K562 (cell line): ENCODE data around the gene RNF128. TPM values are rescaled to one million over a fixed set of nuclear protein-coding genes. Genes with fewer than 3 reads are reported as not detected.

ENCODE experiments used
- ATAC-seq: fragments of 200-7000 bp; cut with Tn5 transposase; 3 replicates; pipeline ENCODE4 v1.9.1; 2020; ENCODE audit warnings: moderate library complexity
- BruUV-seq: library from RNA; stranded (reverse); fragments of 400-500 nt; replicated peaks from 2 replicates; lab custom pipeline; 2021; lab: Mats Ljungman, UMichigan
- CTCF ChIA-PET: fragments of 300-600 bp; formaldehyde crosslinking; extraction: SDS; loops from one replicate; lab custom pipeline; 2021; ENCODE audit warnings: low intra/inter-chr PET ratio; lab: Yijun Ruan, JAX
- POLR2A ChIA-PET: fragments of 300-600, 350-650 bp; sonication (Branson Sonifier 250); formaldehyde crosslinking; extraction: SDS; loops from one replicate; lab custom pipeline; 2021; ENCODE audit warnings: antibody characterized with exemption, inconsistent platforms; lab: Yijun Ruan, JAX
- DNase-seq, 4 experiments: peaks; one replicate each; pipeline versions ENCODE4 v3.0.0 to v3.0.0-alpha.2; 2011 to 2018; ENCODE audit warnings: low spot score in 3 of 4, mixed read lengths in 3 of 4; ENCODE audit errors: extremely low read depth in 1 of 4
- FAIRE-seq: peaks from 2 replicates; lab custom pipeline; 2011; peaks lifted over from hg19 to GRCh38; lab: Jason Lieb, UNC
- H2AFZ ChIP-seq: 2 replicates; pipeline ENCODE4 v1.6.0; 2011; ENCODE audit warnings: low read depth, low read length, control low read depth, inconsistent platforms
- H3K27ac ChIP-seq: fragments of 200-600 bp; 3 replicates; pipeline ENCODE4 v1.8.0; 2011; ENCODE audit warnings: low read depth, mild to moderate bottlenecking, control low read depth, inconsistent platforms, low read length, moderate library complexity, mixed read lengths; ENCODE audit errors: extremely low read depth
- H3K27me3 ChIP-seq, 2 experiments: fragments of 300-600 bp in 1 of 2; 2 replicates in 1 of 2; 3 replicates in 1 of 2; pipeline versions ENCODE4 v1.6.0 to v1.8.0; 2011; ENCODE audit warnings: inconsistent platforms in 2 of 2, low read length in 2 of 2, mild to moderate bottlenecking in 1 of 2, mixed read lengths in 1 of 2, moderate library complexity in 1 of 2; ENCODE audit not compliant: control insufficient read depth in 2 of 2, insufficient read depth in 2 of 2
- H3K36me3 ChIP-seq: fragments of 300-600 bp; 3 replicates; pipeline ENCODE4 v1.8.0; 2011; ENCODE audit warnings: mild to moderate bottlenecking, low read length, inconsistent platforms; ENCODE audit not compliant: control insufficient read depth, insufficient read depth
- H3K4me1 ChIP-seq, 2 experiments: fragments of 200-600 bp in 1 of 2; replicated peaks in 1 of 2; 2 replicates in 1 of 2; 3 replicates in 1 of 2; pipeline versions ENCODE4 v1.5.1 to v1.8.0; 2011; ENCODE audit warnings: inconsistent platforms in 2 of 2, low read length in 2 of 2, mild to moderate bottlenecking in 1 of 2, mixed read lengths in 1 of 2, moderate library complexity in 1 of 2; ENCODE audit not compliant: control insufficient read depth in 2 of 2, insufficient read depth in 2 of 2
- H3K4me2 ChIP-seq: 2 replicates; pipeline ENCODE4 v1.6.1; 2011; ENCODE audit warnings: low read length, control low read depth, inconsistent platforms, mixed read lengths; ENCODE audit not compliant: insufficient read depth
- H3K4me3 ChIP-seq: fragments of 200-600 bp; sonication (generic), shearing (Covaris generic); 2 replicates; pipeline ENCODE4 v1.5.1; 2016; ENCODE audit warnings: control low read depth, inconsistent platforms
- H3K79me2 ChIP-seq: fragments of 200-600 bp; 3 replicates; pipeline ENCODE4 v1.8.0; 2011; ENCODE audit warnings: low read length, inconsistent platforms; ENCODE audit not compliant: control insufficient read depth, insufficient read depth
- H3K9ac ChIP-seq, 2 experiments: 2 replicates each; pipeline versions ENCODE4 v1.6.0 to v1.6.1; 2011; ENCODE audit warnings: low read depth in 2 of 2, low read length in 2 of 2, control low read depth in 1 of 2, inconsistent platforms in 1 of 2, mild to moderate bottlenecking in 1 of 2, mixed read lengths in 1 of 2; ENCODE audit not compliant: insufficient read depth in 1 of 2
- H3K9me1 ChIP-seq: one replicate; pipeline ENCODE4 v1.6.0; 2011; ENCODE audit warnings: inconsistent platforms, mild to moderate bottlenecking, low read length, moderate library complexity; ENCODE audit not compliant: control insufficient read depth, insufficient read depth
- H3K9me3 ChIP-seq: replicated peaks from 2 replicates; pipeline ENCODE4 v1.5.1; 2011; ENCODE audit warnings: low read depth, low read length, inconsistent platforms; ENCODE audit not compliant: control insufficient read depth, insufficient read depth
- H4K20me1 ChIP-seq: replicated peaks from 2 replicates; pipeline ENCODE4 v1.6.1; 2011; ENCODE audit warnings: low read length, inconsistent platforms, mixed read lengths; ENCODE audit not compliant: control insufficient read depth, insufficient read depth
- CBFA2T2 ChIP-seq: fragments of 450-650 bp; conservative IDR thresholded peaks from 2 replicates; pipeline ENCODE4 v1.6.1; 2017; ENCODE audit warnings: mild to moderate bottlenecking
- L3MBTL2 ChIP-seq: fragments of 450-650 bp; IDR thresholded peaks from 2 replicates; pipeline ENCODE4 v1.6.1; 2016; ENCODE audit warnings: mild to moderate bottlenecking, moderate library complexity
- PML ChIP-seq: IDR thresholded peaks from 2 replicates; pipeline ENCODE4 v1.6.1; 2012; ENCODE audit warnings: low read length, inconsistent platforms
- SOX6 ChIP-seq: fragments of 450-650 bp; IDR thresholded peaks from 2 replicates; pipeline ENCODE4 v1.6.1; 2014; ENCODE audit warnings: mild to moderate bottlenecking
- TAF7 ChIP-seq: fragments of 450-650 bp; IDR thresholded peaks from 2 replicates; pipeline ENCODE4 v1.6.1; 2016; ENCODE audit warnings: missing genetic modification characterization, missing compliant biosample characterization
- WGBS: fragments of 100-300 bp; shearing (Covaris generic); methylation state at CpG from one replicate; pipeline ENCODE4 v1.1.6; 2016; ENCODE audit warnings: low coverage, mixed read lengths; ENCODE audit not compliant: insufficient coverage; ENCODE audit errors: missing lambda C conversion rate; 5-methylcytosine and 5-hydroxymethylcytosine counted together
- in situ Hi-C: fragments of 300-500 bp; cut with MboI; formaldehyde crosslinking; loops from 4 replicates; pipeline ENCODE4 v1.15.0; 2018; ENCODE audit warnings: inconsistent platforms, mixed read lengths
- intact Hi-C: fragments of 100-400 bp; cut with micrococcal nuclease; formaldehyde crosslinking; loops from 2 replicates; pipeline ENCODE4 v1.14.2; 2022
- polyA plus RNA-seq, 8 experiments: library from polyadenylated mRNA; depleted of rRNA in 4 of 8; stranded (reverse) in 5 of 8; unstranded in 3 of 8; fragments of >200 nt; fragmentation: Nextera tagmentation in 2 of 8; fragmentation: Illumina TruSeq in 1 of 8; extraction: Ambion mirVana in 2 of 8; extraction: Trizol in 1 of 8; gene quantifications; 2 replicates each; pipeline versions ENCODE4 v1.2.1 to v1.2.3, GENCODE V29; 2011 to 2014; ENCODE audit warnings: inconsistent platforms in 1 of 8, missing spikeins in 1 of 8
- total RNA-seq, 7 experiments: library from RNA; depleted of rRNA in 6 of 7; stranded (reverse); fragments of >200 nt in 6 of 7; fragmentation: Illumina TruSeq in 2 of 7; extraction: Trizol in 2 of 7; gene quantifications; 2 replicates each; pipeline versions ENCODE4 v1.2.1 to v1.2.3, GENCODE V29; 2011 to 2021; ENCODE audit warnings: low replicate concordance in 1 of 7
- TF ChIP-seq, protein P1 (sequence below): fragments of 250-450 bp; sonication (Bioruptor Pico); IDR thresholded peaks from 2 replicates; pipeline ENCODE4 v1.4.0; 2020

Gene RNF128
- total and polyA plus RNA-seq, 9 of the 15 experiments (the other 6 are each of a cell fraction or from before 2014, with no cell fraction given): 0.07 TPM; not detected in 8

GRCh38 chrX:106774981-106775380, 48.5 kb downstream of the RNF128 start (continued):
- no peak for TF ChIP-seq PML
- TF ChIP-seq, all 486 proteins: peak for 0

DNA sequence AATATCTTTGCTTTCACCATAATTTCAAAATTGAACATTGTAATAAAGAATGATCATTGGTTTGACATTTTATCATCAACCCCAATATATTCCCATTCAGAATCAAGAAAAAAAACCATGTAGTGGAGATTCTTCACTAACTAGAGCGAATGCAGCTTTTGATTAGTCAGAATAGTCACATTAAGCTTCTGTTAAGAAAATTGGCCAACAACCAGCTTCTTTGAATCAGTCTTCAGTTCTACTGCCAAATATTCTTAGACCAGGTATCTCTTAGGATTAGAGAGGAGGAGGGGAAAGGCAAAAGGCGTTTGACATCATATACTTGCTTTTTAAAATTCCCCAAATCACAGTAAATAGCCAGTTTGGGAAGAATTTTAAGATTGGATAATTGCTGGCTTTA, 53.8 kb downstream of the RNF128 start:
- in situ Hi-C loops: no loop called here
- TF ChIP-seq L3MBTL2: no peak
- no peak for TF ChIP-seq SOX6
- TF ChIP-seq TAF7: no peak
- TF ChIP-seq CBFA2T2: no peak
- TF ChIP-seq, protein P1, sequence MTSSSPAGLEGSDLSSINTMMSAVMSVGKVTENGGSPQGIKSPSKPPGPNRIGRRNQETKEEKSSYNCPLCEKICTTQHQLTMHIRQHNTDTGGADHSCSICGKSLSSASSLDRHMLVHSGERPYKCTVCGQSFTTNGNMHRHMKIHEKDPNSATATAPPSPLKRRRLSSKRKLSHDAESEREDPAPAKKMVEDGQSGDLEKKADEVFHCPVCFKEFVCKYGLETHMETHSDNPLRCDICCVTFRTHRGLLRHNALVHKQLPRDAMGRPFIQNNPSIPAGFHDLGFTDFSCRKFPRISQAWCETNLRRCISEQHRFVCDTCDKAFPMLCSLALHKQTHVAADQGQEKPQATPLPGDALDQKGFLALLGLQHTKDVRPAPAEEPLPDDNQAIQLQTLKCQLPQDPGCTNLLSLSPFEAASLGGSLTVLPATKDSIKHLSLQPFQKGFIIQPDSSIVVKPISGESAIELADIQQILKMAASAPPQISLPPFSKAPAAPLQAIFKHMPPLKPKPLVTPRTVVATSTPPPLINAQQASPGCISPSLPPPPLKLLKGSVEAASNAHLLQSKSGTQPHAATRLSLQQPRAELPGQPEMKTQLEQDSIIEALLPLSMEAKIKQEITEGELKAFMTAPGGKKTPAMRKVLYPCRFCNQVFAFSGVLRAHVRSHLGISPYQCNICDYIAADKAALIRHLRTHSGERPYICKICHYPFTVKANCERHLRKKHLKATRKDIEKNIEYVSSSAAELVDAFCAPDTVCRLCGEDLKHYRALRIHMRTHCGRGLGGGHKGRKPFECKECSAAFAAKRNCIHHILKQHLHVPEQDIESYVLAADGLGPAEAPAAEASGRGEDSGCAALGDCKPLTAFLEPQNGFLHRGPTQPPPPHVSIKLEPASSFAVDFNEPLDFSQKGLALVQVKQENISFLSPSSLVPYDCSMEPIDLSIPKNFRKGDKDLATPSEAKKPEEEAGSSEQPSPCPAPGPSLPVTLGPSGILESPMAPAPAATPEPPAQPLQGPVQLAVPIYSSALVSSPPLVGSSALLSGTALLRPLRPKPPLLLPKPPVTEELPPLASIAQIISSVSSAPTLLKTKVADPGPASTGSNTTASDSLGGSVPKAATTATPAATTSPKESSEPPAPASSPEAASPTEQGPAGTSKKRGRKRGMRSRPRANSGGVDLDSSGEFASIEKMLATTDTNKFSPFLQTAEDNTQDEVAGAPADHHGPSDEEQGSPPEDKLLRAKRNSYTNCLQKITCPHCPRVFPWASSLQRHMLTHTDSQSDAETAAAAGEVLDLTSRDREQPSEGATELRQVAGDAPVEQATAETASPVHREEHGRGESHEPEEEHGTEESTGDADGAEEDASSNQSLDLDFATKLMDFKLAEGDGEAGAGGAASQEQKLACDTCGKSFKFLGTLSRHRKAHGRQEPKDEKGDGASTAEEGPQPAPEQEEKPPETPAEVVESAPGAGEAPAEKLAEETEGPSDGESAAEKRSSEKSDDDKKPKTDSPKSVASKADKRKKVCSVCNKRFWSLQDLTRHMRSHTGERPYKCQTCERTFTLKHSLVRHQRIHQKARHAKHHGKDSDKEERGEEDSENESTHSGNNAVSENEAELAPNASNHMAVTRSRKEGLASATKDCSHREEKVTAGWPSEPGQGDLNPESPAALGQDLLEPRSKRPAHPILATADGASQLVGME: no peak
- TF ChIP-seq, all 486 proteins: peak for 0
- H3K4me3 ChIP-seq: no peak overlapping the region
- no peak for ATAC-seq
- DNase-seq: no peak
- H3K27me3 ChIP-seq: no peaks in the 10 kb centered on the region
- no peak overlapping the region for H3K27ac ChIP-seq
- BruUV-seq: no TSS peak
- H3K9me1 ChIP-seq: no peaks in the 10 kb centered on the region
- H2AFZ ChIP-seq: no peak overlapping the region
- no peaks in the 10 kb centered on the region for H3K4me1 ChIP-seq
- WGBS: 0% methylated on average over 1 of the region's 2 CpGs
- no peaks in the 10 kb centered on the region for H3K36me3 ChIP-seq
- intact Hi-C loops: no loop called here
- H3K9me3 ChIP-seq: no peaks in the 10 kb centered on the region
- no peaks in the 10 kb centered on the region for H4K20me1 ChIP-seq
- FAIRE-seq: no peak
- no peak overlapping the region for H3K9ac ChIP-seq
- no peaks in the 10 kb centered on the region for H3K79me2 ChIP-seq
- ChIA-PET CTCF (no interaction called here), POLR2A (no interaction called here)
- no peak overlapping the region for H3K4me2 ChIP-seq
